GM21576 (cell line): ENCODE data around the gene PINLYP.
"Not testable (repeated sequence)": the region's sequence is repeated elsewhere in the genome, so short reads cannot be mapped to it uniquely, and the experiment has no call there.

Experiments
- ATAC-seq: cut with Tn5 transposase; IDR thresholded peaks from one replicate; pipeline ENCODE4 v1.9.1; 2021; ENCODE audit warnings: mild to moderate bottlenecking, moderate library complexity; ENCODE audit not compliant: unreplicated experiment

PINLYP gene

GRCh38 chr19:43547926-43548325 is 27.7 kb upstream of the PINLYP start:
- ATAC-seq, result not testable (repeated sequence)

- ATAC-seq, result no peak
Measured at GRCh38 chr19:43548706-43549105, 26.9 kb upstream of the PINLYP start.

DNA sequence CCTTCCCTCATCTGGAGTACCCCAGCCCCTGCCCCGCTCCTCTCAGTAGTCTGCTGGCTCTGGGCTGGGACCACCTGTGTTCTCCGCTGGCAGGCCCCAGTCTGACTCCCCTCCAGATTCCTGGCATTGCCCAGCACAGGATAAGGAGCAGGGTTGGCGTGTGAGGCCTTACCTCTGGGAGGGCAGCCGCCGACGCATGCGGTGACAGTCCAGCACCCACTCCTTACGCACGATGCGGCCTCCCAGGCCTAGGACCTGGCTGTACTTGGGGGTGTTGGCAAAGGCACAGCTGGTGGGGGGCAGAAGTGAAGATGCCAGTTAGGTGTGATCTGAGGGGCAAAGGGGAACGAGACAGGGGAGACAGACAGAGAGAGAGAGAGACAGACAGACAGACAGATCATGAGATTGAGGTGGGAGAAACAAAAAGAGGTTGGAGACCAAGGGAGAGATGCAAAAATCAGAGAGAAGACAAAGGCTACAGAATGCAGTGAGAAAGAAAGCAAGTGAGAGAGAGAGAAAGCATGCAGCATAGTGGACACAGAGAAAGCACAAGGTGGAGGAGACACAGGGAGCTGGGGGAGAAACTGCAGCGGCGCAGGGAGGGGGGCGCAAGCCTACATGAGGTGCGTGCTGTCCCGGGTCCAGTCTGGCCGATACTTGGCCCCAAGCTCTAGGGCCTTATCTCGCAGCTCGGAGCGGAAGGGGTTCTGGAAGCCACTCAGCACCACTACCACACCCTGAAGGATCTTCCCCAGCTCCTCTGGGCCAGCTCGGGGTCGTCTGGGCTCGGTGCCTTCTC is 24.0 kb upstream of the PINLYP start:
- no peak for ATAC-seq

GRCh38 chr19:43552198-43552450 is 23.5 kb upstream of the PINLYP start:
- ATAC-seq, result no peak

DNA sequence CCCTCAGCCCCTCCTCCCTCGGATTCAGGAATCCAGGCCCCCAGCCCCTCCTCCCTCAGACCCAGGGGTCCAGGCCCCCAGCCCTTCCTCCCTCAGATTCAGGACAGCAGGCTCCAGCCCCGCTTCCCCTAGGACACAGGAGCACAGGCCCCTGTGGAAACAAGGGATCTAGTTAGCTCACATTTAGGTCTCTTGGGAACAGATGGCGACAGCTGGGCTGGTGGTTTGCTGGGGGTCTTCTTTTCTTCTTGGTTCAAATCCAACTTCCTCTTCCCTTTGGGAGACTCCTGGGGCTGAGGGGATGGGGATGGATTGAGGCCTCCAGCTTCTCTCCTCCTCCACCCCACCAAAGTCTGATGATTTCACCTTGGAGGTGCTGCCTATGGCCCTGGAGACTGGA is 23.0 kb upstream of the PINLYP start:
- no peak for ATAC-seq

DNA sequence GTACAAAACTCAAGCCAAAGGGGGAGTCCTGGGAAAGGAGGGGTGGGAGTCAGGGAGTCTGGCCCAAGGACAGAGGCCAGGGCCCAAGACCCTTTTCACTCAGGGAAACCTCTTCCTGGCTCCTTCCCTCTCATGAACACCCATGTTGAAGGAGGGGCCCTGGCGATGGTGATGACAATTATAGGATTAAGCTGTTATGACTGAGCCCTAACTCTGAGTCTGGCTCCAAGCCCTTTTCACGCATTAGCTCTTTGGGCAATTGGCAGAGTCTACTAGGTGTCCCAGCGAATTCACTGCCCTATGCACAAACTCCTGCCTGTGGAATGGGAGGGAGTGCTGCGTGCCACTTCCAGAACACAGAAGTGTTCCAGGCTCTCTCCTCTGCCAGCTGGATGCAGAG is 21.9 kb upstream of the PINLYP start:
- no peak for ATAC-seq

DNA sequence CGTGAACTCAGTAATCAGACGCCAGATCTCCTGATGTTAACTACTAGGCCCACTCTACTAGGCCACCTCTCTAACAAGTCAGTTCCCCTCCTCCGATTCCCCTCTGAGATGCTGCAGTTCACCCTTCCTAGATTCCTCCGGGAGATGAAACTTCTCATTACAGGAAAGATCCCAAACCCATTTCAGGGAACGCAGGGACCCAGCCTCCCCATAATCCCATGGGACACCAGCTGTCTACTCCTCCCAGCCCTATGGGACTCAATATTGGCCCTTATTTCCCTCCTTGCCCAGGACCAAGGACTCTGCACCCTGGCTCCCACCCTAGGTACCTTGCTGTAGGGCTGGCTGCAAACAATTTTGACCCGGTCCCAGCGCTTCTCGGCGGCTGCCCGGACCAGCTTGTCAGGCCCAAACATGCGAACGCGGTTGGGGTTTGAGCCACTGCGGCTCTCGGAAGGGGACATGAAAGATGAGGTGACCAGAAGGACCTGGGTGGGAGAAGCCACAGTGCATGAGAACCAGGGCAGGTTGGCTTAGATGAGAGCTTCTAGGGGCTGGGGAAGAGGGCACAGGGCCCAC is 21.2 kb upstream of the PINLYP start:
- no peak for ATAC-seq

DNA sequence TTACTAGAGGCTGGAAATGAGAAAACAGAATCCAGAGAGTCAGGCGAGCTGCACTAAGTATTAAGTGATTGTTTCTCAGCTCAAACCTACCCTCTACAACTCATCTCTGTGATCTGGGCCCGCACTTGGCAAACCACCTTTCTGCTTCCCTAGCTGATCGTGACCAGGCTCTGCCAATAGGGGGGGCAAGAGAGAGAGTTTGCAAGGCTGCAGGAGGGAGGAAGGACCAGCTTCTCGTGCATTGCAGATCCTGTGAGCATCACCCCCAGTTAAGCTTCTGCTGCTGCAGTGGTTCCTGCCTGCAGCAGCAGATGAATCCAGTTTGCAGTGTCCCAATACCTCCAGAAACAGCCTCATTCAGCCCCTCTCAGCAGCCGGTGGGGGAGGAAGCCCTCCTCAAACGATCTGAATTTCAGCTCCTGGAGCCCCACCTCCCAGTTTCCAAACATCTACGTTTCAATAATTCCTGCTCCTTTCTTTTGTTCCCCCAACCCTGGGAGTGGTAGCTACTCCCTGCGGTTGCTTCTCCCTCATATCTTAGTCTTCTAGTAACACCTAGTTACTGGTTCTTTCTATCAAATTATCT is 20.3 kb upstream of the PINLYP start:
- ATAC-seq, result no peak

DNA sequence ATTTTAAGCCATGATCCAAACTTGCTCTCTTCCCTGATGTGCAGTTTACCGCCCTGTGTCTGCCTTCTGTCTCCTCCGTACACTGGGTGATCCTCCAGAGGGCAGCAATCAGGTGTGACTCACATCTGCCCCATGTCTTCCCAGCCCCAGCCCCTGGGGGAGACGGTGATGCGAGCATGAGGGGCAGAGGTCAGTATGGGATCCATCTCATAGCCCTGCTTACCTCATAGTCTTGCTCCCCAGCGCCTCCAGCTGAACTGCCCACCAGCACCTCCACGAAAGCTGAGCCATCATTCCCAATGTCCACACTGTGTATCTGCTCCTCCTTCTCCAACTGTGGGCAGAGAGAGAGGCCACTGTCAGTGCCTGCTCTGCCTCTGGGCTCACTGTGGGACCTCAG is 14.9 kb upstream of the PINLYP start:
- no peak for ATAC-seq

DNA sequence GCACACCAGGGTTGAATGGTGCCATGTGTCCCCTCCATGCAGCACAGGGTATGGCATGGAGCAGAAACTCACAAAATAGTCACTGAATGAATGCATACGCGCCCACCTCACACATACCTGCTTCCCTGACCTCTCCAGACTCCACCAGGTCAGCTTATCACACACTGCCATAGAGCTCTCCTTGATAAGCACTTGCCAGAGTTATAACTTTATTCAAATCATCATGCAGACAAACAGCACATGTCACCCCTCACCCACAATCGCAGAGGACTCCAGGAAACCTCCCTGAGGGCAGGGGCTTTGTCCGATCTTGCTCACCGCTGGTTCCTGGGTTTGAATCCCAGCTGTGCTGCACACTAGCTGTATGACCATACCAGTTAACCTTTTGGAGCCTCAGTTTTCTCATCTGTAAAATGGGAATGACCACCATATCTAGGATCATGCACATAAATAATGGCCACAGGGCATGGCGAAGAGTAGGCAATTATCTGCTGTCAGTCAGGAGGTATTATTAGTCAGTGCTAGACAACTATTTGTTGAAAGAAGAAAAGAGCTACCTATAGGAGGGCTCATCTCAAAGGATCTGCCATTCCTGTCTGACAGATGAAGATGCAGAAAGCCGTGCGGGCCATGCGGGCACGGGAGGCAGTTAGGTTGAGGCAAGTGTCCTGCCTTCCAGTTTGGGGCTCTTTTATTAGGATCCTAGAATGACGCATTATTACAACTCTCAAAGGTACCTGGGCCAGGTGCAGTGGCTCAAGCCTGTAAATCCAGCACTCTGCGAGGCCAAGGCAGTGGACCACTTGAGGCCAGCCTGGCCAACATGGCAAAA is 14.2 kb upstream of the PINLYP start:
- no peak for ATAC-seq

DNA sequence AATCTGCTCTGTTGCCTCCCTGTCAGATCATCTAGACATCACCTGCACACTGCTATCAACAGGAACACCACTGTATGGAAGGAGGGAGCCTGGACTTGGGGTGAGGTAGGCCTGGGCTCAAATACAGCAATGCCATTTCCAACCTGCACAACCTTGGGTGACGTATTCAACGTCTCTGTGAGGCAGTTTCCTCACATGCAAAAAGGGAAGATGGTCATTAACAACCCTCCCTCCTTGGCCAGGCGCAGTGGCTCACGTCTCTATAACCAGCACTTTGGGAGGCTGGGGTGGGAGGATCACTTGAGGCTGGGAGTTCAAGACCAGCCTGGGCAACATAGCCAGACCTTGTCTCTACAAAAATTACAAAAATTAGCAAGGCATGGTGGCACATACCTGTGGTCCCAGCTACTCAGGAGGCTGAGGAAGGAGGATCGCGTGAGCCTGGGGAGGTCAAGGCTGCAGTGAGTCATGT is 13.3 kb upstream of the PINLYP start:
- no peak for ATAC-seq

GRCh38 chr19:43562698-43563241 is 12.8 kb upstream of the PINLYP start:
- ATAC-seq, result peak; percentile 61

DNA sequence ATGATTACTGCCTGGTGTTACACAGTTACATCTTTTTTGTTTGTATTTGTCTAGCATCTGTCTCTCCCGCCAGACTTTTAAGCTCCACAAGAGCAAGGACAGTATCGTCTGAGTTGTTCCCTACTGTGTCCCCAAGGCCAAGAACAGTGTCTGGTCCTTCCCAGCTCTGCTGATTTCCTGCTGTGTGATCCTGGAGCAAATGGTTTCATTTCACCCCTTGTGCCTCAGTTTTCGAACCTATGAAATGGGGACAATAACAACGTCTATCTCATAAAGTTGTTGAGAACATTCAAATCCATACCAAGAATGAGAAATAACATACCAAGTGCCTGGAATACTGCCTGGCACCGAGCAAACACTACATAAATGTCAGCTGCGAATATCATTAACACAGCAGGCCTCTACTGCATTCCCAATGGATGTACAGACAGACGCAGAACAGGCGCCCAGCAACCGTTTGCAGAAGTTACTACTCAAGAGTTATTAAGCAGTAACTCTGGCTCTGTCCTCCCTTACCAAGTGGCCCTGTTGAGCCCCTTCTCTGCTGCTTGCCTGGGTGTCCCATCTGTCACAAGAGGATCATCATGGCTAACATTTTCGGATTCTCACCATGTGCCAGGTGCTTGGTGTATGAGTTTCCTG is 11.7 kb upstream of the PINLYP start:
- ATAC-seq, result no peak

DNA sequence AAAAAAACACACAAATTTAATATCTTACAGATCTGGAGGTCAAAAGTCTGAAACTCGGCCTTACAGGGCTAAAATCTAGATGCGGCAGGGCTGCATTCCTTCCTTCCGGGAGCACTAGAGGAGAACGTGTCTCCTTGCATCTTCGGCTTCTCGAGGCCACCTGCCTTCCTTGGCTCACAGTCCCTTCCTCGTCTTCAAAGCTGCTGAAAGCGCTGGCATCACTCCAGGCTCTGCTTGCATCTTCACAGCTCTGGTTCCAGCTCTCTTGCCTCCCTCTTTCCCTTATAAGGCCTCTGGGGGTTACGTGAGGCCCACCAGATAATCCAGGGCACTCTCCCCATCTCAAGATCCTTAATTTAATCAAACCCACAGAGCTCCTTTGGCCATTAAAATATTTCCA is 10.8 kb upstream of the PINLYP start:
- ATAC-seq, result no peak

- no peak for ATAC-seq
Measured at GRCh38 chr19:43569657-43570056, 5.9 kb upstream of the PINLYP start.

DNA sequence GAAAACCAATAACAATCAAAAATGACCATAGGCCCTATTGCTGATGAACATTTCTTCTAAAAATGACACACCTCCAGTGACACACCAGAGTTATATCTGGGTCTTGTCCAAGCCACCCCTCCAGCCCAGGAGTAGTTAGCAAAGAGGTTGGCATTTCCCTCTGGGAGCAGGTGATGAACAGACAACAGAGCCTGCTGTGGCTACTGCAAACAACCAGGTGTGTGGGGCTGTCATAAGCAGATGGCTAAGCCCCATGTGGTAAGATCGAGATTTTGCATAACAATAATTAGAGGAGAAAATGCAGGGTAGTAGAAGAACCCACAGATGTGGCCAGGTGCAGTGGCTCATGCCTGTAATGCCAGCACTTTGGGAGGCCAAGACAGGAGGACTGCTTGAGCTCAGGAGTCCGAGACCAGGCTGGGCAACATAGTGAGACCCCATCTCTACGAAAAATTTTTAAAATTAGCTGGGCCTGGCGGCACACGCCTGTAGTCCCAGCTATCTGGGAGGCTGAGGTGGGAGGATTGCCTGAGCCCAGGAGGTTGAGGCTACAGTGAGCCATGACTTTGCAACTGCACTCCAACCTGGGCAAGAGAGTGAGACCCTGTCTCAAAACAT is 5.3 kb upstream of the PINLYP start:
- ATAC-seq, result no peak

GRCh38 chr19:43572171-43572588 is 3.4 kb upstream of the PINLYP start:
- no peak for ATAC-seq

DNA sequence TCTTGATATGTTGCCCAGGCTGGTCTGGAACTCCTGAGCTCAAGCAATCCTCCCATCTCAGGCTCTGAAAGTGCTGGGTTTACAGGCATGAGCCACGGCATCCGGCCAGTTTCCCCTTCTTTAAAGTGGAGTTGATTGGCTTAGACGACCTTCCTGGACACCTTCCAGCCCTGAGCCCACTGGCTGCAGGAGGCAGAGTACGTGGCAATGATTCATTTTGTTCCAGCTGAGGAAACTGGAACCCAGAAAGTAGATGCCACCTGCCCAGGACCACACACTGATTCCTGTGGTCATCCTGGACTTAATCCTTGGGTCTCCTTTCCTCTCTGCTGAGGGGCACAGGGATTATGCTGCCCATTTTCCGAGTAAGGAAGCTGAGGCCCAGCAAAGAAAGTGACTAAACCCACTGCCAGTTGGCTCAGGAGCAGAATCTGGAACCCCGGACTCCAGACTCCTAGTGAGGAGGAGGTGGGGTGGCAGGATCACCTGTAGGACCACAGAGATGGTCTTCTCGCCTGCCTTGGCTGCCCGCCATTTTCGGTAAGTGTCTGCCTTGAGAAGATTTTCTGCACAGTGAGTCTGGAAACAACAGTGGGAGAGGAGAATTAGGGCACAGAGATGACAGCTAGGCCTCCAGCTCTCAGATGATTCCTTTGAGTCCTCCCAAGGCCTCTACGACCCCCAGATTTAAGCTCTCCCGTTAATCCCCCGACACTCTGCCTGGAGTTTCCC is 1.0 kb upstream of the PINLYP start:
- no peak for ATAC-seq

DNA sequence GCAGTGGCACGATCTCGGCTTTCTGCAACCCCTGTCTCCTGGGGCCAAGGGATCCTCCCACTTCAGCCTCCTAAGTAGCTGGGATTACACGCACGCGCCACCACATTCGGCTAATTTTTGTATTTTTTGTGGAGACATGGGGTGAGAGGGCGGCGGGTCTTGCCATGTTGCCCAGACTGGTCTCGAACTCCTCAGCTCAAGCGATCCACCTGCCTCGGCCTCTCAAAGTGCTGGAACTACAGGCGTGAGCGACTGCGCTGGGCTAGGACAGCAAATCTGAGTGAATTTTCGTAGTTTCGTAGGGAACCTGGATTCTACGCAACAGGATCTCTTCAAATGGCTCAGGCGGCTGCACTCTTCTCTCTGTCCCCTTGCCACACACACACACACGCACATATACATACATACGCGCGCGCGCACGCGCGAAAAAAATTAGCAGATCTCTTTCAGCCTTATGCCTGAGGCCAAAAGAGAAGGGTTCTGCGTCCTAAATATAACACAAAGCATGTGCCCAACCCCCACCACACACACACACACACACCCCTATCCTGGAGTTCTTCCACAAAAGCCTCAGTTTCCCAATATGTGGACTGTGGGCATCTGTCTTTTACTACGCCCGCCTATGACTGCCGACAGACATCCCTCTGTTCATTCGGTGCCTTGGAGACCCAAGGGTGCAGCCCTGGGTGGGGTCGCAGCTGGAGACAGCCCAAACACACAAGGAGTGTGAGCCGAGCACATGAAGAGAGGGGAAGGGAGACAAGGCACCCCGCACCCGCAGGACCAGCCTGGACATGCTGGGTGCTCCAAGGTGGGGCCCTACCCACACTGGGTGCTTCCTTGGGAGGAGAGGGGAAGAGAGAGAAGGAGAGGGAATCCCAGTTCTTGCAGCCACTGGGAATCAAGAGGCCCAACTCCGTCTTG is 616 bp downstream of the PINLYP start:
- ATAC-seq, result no peak
